DND-41 (cell line): Measurements from ENCODE around the gene FAM3D.

Source experiments
- EZH2 ChIP-seq: IDR thresholded peaks from 3 replicates; pipeline ENCODE4 v1.6.1; 2012; ENCODE audit warnings: borderline replicate concordance, low read depth, mild to moderate bottlenecking, moderate library complexity, low read length, inconsistent platforms; ENCODE audit not compliant: severe bottlenecking
- TF ChIP-seq, protein P1 (sequence below): IDR thresholded peaks from 2 replicates; pipeline ENCODE4 v1.5.1; 2012; ENCODE audit warnings: borderline replicate concordance, low read length, moderate library complexity, mild to moderate bottlenecking; ENCODE audit not compliant: poor library complexity, severe bottlenecking; ENCODE audit errors: extremely low read depth

DNA sequence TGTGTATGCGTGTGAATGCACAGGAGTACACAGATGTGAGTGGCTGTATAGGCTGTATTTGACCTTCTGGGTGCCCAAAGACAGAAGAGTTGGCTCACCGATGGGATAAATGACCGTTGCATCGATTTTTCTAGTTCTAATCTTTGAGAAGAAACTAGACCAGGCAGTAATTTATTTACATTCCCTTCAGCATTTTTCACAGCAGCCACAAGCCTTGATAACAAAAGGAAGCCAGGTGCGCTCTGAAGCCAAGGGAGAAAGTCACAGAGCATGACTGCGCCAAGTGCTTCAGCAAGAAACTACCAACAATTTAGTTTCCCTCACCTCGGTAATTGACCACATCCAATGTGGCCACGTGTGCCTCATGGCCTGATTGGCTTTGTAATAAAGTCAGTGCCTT, 5.9 kb upstream of the FAM3D start:
- TF ChIP-seq, protein P1, sequence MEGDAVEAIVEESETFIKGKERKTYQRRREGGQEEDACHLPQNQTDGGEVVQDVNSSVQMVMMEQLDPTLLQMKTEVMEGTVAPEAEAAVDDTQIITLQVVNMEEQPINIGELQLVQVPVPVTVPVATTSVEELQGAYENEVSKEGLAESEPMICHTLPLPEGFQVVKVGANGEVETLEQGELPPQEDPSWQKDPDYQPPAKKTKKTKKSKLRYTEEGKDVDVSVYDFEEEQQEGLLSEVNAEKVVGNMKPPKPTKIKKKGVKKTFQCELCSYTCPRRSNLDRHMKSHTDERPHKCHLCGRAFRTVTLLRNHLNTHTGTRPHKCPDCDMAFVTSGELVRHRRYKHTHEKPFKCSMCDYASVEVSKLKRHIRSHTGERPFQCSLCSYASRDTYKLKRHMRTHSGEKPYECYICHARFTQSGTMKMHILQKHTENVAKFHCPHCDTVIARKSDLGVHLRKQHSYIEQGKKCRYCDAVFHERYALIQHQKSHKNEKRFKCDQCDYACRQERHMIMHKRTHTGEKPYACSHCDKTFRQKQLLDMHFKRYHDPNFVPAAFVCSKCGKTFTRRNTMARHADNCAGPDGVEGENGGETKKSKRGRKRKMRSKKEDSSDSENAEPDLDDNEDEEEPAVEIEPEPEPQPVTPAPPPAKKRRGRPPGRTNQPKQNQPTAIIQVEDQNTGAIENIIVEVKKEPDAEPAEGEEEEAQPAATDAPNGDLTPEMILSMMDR, result no peak
- no peak for TF ChIP-seq EZH2
